ENCODE measurements around the gene CLEC2B.

The CLEC2B gene

GRCh38 chr12:9868951-9869306 is 225 bp downstream of the CLEC2B start:
- DNase-seq (ENCODE audit: low spot score): no peak

GRCh38 chr12:9868311-9868801 is 798 bp downstream of the CLEC2B start:
- no peak for DNase-seq (ENCODE audit: low spot score)

GRCh38 chr12:9867531-9867930 is 1.6 kb downstream of the CLEC2B start:
- DNase-seq (ENCODE audit: low spot score): no peak

GRCh38 chr12:9866860-9867269 is 2.3 kb downstream of the CLEC2B start:
- no peak for DNase-seq (ENCODE audit: low spot score)

GRCh38 chr12:9864913-9865675 is 4.1 kb downstream of the CLEC2B start:
- DNase-seq (ENCODE audit: low spot score): no peak

- no peak for DNase-seq (ENCODE audit: low spot score)
Observed at GRCh38 chr12:9858135-9858534, 11.0 kb downstream of the CLEC2B start.

DNA sequence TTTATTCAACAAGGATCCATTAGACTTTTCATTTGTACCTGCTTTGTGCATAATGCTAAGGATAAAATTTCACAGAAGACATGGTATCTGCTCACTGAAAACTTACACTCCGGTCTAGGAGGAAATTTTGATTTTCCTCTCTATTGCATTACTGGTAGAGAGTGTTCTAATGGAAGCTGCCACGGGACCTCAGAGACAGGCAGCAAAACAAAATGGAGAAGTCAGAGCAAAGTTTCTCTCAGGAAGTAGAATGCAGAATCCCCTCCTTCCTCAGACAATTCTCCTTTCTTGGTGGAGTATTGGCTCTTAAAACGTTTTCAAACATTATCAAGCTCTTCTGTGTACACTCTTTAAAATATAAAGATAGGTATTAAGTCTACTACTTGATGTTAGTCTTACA is 12.3 kb downstream of the CLEC2B start:
- no peak for DNase-seq (ENCODE audit: low spot score)

DNA sequence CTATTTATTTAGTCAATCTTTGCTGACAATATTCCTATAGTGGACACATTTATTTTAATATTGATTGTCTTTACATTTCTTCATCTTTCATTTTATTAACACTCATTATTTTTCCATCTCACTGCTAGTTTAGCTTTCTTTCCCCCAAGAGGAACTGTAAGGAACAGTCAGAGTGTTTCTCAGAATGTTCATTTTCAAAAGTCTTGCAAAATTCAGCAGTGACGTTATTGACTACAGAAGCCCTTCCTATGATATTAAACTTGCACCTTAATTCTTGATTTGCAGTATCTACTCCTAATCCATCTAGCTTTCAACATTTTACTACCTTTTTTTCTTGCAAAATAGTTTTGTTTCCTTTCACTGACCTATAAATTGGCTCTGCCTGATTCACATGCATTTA is 13.0 kb downstream of the CLEC2B start:
- DNase-seq (ENCODE audit: low spot score): no peak

DNA sequence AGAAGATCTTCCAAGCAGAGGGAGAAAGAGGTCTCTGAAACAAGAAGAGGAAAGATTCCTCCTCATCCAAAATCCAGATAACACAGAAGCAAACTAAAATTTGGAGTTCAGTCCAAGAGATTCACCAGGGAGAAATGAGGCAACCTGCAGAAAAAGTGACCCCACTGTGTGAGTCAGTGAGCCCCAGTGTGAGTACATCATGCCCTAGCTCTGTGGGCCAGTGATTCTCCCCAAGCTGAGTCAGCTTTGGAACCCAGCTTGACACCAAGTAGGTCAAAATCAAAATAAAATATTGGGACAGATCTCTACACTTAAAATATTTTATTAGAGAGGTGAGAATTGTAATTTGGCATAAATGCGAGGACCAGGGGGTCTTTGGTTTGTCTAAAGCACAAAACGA is 17.2 kb downstream of the CLEC2B start:
- DNase-seq (ENCODE audit: low spot score): no peak

GRCh38 chr12:9851050-9851449 is 18.1 kb downstream of the CLEC2B start:
- DNase-seq (ENCODE audit: low spot score): no peak

GRCh38 chr12:9848899-9849298 is 20.3 kb downstream of the CLEC2B start:
- DNase-seq (ENCODE audit: low spot score): no peak

- DNase-seq (ENCODE audit: low spot score): no peak
Observed at GRCh38 chr12:9843407-9843806, 25.7 kb downstream of the CLEC2B start.

DNA sequence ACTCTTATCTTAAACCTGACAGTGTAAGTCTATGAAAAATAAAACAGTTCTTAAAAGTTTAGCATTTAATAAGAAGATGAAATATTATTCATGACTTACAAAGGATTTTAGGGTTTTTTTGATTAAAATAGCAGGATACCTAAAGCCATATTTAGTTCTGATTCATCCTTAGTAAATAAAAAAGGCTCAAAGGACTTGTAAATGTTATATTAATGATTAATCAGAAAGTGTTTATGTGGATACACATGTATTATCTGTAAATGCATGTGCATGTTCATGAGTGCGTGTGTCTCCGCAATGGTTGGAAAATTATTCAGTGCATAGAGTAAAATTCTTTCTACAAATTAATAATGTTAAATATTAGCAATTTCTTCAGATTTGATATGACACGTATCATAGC is 37.4 kb downstream of the CLEC2B start:
- DNase-seq (ENCODE audit: low spot score): no peak

DNA sequence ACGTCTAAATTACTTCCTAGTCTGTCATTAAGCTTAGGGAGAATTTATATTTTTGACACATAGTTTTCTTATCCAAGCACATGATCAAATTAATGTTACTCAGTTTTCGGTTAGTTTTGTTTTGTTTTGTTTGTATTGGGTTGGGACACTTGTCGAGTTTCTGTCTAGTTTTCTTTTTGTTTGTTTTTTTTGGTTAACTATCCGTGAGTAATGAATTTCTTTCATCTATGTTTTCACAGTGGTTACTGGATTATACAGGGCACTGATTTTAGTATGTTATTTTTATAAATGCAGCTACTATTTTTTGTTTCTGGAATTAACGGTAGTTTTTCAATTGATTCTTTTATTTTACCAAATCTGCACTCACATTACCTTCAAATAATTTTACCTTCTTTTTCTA is 39.2 kb downstream of the CLEC2B start:
- DNase-seq (ENCODE audit: low spot score): no peak

- no peak for DNase-seq (ENCODE audit: low spot score)
Observed at GRCh38 chr12:9829483-9829882, 39.7 kb downstream of the CLEC2B start.

DNA sequence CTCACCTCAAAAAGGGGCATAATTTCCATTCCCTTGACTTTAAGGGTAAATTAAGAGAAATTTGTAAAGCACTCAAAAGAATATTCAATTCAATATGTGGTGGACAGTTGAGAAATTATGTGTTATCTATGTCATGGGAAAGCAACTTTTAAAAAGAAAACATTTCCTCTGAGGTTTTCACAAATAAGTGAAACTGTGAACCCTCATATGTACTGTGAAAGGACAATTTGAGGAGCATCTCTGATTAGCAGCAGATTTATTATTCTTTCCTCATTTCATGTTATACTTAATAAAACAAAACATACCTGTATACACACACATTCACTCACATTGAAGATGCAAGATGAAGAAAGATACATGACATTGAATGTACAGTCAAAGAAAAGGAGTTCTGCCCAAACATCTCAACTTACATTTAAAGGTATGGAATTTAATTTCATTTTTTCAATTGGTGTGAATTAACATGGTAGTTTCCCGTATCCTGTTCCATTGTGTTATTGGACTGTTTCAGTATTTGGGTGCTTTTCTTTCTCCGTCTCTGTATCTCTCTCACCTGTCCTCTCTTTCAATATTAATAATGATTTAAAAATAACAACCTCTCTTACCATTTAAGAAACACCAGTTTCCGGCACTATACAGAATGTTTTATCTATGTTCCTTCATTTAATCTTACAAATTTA is 41.8 kb downstream of the CLEC2B start, which contains the start of gene KLRF1:
Gene KLRF1 (plus strand): TSS at position 273 of the 680 bp plus-strand sequence. CDS start 64 bp downstream, at position 337.
- DNase-seq (ENCODE audit: low spot score): no peak

DNA sequence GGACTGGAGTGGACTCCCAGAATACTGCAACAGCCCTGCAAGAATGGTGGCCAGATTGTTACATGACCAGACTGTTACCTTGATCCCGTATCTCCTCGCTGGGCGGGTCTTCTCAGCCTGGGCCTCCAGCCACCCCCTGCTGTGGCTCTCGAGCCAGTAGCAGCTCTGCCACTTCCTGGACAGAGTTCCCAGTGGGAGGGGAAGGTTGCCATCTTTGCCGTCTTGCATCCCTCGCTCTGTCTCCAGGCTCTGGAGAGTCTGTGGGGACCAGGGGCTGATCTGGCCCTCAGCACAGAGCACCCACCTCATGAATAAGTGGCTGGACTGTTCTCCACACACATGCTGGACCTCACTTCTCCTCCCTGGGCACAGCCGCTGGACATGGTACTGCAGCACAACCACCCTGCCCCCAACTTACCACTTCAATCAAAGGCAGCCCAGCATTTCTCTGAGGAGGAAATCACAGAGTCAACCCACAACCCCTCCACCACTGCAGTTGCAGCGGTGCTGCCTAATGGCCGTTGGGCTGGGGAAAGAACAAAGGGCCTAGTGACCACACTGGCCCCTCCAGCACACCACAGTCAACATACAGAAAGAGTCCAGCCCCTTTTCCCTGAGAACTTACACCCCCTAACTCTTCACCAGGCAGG is 48.7 kb downstream of the CLEC2B start:
- DNase-seq (ENCODE audit: low spot score): no peak

DNA sequence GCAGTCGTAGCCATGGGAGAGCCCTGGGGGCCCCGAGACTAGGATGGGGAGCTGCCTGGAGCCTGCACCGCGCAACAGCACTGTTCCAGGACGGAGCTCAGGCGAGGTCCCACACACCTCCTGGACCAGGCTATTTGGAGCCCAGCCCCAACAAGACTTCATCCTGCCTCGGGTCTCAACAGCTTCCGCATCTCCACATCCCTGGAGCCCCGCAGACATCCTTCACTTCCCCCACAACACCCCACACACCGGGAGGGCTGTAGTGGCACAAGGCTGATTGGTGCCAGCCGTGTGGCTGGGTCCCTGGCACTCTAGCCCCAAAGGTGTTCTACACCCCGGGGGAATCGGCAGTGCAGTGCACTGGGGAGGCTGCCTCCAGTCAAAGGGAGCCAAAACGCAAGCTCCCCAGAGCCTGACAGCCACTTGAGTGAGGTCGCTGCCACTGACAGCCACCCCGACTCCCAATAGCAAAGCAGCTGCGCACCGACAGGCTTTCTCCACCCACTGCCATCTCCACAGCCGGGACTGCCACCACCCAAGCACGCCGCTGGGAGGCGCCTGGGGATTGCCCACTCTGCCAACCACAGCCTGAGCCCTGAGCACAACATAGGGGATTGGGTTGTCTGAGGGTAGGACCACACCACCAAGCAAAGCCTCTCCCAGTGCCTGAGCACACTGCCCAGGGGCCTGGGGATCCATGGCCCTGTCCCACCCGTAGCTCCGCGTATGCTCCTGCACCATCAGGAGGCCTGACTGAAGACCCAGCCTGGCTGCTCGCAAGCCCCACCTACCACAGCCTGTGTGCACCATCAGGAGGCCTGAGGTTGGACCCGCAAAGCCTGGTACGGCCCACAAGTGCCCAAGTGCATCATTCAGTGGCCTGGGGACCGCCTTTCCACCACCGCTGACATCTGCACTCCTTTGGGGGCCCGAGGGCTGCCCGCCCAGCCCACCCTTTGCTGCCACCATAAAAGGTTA is 55.0 kb downstream of the CLEC2B start:
- DNase-seq (ENCODE audit: low spot score): peak; percentile 26

GRCh38 chr12:9811621-9812020 is 57.5 kb downstream of the CLEC2B start:
- no peak for DNase-seq (ENCODE audit: low spot score)

- DNase-seq (ENCODE audit: low spot score): no peak
Observed at GRCh38 chr12:9810671-9811070, 58.5 kb downstream of the CLEC2B start.

- no peak for DNase-seq (ENCODE audit: low spot score)
Observed at GRCh38 chr12:9809866-9810265, 59.3 kb downstream of the CLEC2B start.

DNA sequence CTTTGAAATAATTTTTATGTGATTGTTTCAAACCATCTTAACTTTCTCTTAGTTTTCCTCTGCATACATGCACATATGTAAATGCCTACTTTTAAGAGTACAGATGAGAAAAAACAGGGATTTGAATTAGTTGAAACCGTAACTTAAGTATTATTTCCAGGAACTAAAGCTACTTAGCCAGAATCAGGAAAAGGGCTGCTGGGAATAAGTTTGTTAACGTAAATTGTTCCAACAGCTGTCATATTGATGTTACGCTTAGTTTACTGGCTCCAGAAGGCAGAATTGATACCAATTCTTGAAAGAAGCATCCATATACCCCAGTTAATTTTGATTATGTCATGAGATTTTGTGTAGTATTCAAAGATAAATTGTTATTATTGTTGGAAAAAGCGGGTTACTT is 59.8 kb downstream of the CLEC2B start:
- DNase-seq (ENCODE audit: low spot score): no peak

All from cerebellar cortex (tissue), 1 donor.